Activated CD4-positive, alpha-beta T cell treated with anti-CD3 and anti-CD28 coated beads, Interleukin-2, amount 50 U/mL, for 4 hours (primary cell): ENCODE results near the gene AARSD1.
"Not testable (repeated sequence)": the region's sequence is repeated elsewhere in the genome, so short reads cannot be mapped to it uniquely, and the experiment has no call there.

ENCODE experiments used
- DNase-seq, 2 experiments: peaks; one replicate each; pipeline ENCODE4 v3.0.0-alpha.2; 2020

Gene AARSD1

DNA sequence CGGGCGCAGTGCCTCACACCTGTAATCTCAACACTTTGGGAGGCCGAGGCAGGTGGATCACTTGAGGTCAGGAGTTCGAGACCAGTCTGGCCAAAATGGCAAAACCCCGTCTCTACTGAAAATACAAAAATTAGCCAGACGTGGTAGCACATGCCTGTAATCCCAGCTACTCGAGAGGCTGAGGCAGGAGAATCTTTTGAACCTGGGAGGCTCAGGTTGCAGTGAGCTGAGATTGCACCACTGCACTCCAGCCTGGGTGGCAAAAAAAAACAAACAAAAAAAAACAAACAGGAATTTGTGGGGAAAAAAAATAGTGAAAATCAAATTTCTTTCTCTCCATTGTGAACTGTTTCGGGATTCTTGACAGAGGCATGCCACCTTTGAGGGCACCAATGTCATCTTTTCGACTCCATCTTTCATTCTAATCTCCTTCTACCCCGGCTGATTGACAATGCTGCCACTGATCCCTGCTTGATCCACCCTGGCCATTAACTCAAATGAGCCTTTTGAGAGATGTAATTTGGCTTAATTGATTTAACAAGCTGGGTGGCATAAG lies 44.7 kb downstream of the AARSD1 start:
- DNase-seq, result not testable (repeated sequence)

DNA sequence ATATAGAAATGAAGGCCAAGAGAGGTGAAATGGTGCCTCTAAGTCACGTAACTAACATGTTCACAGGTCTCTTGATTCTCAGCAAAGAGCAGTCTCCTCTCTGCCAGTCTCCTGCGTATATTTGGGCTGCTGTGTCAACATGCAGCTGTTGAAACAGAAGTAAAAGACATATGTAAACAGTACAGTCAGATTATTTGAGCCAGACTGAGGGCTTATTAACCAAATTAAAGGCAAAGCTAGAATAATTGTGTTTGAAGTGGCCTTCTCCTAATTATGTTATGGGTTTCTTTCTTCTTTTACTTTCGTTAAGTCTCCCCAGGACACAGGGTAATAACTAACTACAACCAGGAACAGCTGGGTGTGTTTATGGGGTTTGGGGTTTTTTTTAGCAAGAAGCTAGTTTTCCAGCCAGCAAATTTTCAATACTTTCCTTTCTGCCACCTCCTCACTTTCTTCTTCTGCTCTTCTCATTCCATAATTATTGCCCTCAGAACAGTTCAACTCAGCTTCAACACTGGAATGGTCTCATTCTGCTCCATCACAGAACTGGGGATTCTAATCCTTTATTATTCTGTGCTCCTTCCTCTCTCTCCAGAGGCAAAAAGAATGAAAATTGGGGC lies 45.2 kb downstream of the AARSD1 start:
- DNase-seq, result no peak

DNA sequence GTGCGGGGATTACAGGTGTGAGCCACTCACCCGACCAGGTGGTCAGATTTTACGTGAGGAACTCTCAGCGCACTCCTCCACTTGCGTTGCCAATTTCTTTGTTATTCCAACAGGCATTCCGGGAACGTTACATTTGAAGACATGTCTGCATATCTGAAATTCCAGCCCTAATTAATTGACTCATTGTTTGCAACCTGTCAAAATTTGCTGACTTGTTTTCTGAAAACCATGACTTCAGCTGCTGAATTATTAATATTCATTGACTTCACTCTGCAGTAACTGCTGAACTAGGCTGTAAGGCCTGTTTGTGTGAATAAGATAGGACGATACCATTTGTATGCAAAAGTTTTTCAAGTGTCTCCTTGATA lies 47.0 kb downstream of the AARSD1 start:
- no peak for DNase-seq

DNA sequence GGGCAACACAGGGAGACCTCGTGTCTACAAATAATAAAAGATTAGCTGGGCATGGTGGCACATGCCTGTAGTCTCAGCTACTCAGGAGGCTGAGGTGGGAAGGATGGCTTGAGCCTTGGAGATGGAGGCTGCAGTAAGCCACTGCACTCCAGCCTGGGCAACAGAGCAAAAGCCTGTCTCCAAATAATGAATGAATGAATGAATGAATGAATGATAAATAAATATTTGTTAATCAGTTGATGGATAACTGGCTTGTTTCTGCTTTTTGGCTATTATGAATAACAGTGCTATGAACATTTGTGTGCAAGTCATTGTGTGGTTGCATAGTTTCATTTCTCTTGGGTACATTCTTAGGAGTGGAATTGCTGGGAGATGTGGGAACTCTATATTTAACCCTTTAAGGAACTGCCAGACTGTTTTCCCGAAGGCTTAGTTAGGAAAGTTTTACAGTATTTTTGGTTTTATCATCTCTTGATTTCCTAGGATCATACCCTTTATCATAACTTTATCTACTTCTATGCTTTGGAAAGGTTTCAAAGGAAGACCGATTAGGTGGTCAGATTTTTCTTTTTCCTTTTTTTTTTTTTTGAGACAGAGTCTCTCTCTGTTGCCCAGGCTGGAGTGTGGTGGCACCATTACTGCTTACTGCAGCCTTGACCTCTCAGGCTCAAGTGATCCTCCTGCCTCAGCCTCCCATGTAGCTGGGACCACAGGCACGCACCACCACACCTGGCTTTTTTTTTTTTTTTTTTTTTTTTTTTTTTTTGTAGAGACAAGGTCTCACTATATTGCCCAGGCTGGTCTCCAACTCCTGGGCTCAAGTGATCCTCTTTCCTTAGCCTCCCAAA lies 47.6 kb downstream of the AARSD1 start:
- DNase-seq, result not testable (repeated sequence)

DNA sequence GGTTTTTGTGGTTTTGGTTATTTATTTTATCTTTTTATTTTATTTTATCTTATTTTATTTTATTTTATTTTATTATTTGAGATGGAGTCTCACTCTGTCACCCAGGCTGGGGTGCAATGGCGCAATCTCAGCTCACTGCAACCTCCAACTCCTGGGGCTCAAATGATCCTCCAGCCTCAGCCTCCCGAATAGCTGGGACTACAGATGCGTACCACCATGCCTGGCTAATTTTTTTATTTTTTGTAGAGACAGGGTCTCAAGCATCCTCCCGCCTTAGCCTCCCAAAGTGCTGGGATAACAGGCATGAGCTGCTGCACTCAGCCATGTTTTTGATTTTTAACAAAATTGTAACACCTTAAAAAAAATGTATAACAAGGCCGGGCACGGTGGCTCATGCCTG lies 49.0 kb downstream of the AARSD1 start:
- DNase-seq, result not testable (repeated sequence)

DNA sequence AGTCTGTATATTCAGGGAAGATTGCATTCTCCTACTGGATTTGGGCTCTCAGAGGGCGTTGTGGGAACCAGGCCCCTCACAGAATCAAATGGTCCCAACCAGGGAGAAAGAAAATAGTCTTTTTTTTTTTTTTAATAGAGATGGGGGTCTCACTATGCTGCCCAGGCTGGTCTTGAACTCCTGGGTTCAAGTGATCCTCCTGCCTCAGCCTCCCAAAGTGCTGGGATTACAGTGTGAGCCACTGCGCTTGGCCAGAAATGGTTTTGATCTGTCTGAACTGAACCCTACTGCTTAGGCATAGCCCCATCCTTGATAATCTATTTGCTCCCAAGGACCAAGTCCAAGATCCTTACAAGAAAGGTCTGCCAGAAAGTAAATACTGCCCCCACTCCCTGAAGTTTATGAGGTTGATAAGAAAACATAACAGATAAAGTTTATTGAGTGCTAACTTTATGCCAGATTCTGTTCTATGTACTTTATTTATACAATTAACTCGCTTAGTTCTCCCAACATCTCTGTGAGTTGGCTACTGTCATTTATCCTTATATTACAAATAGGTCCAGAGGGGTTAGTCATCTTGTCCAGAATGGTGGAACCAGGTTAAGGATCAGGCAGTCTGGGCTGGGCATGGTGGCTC lies 50.2 kb downstream of the AARSD1 start:
- no peak for DNase-seq

DNA sequence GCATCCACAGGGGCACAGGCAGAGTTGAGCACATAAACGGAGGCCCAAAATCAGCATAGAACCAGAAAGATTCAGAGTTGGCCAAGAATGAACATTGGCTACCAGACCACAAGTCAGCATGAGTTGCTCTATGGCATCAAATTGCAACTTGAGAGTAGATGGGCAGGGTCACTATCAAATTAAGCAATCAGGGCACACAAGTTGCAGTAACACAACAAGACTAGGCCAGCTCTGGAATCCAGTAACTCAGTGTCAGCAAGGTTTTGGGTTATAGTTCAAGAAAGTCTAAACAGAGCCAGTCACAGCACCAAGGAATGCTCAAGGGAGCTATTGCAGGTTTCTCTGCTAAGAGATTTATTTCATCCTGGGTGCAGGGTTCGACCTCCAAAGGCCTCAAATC lies 50.7 kb downstream of the AARSD1 start:
- no peak for DNase-seq

DNA sequence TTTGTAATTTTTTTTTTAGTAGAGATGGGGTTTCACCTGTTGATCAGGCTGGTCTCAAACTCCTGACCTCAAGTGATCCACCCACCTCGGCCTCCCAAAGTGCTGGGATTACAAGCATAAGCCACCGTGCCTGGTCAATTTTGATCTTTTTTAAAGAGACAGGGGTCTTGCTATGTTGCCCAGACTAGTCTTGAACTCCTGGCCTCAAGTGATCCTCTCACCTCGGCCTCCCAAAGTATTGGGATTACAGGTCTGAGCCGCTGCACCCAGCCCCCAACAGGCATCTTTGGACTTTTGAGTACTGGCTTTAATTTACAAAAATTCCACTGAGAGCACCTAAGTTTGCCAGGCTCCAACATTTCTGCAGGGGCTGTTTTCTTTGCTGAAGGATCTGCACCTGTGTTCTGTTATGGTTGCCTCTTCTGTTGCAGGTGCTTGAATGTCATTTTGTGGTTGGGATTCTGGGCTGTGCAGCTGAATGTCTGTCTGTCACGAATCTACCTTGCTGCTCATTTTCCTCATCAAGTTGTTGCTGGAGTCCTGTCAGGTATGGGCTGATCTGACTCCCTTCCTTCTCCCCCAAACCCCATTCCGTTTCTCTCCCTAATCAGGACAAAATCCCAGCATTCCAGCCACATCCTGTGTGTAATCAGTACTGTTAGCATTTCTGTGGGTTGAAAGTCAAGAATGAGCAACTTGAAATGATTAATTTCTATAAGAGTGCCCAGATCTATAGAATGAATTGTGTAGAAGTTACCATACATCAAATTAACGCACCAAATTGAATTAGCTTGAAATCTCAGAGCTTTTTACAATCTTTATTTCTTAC lies 55.2 kb downstream of the AARSD1 start:
- DNase-seq, result no peak

DNA sequence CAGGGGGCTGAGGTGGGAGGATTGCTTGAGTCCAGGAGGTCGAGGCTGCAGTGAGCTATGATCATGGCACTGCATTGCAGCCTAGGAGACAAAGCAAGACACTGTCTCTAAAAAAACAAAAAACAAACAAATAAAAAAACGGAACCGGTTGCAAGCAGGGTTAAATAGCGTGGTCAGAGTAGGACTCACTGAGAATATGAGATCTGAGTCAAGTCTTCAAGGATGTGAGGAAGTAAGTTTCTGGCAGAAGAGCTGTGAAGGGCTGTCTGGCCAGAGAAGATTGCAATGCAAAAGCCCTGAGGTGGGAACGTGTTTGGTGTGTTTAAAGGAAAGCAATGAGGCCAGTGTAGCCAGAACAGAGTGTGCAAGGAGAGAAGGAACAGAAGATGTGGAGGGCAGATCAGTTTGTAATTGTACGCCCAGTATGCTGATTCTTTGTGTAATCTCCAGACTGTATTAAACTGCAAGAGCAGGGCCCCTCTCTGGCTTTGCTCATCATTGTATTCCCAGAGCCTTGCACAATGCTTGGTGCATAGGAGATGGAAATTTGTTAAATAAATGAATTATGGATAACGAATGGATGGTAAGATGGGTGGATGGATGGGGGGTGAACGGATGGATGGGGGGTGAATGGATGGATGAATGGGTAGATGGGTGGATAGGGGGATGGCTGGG lies 57.3 kb downstream of the AARSD1 start:
- no peak for DNase-seq

DNA sequence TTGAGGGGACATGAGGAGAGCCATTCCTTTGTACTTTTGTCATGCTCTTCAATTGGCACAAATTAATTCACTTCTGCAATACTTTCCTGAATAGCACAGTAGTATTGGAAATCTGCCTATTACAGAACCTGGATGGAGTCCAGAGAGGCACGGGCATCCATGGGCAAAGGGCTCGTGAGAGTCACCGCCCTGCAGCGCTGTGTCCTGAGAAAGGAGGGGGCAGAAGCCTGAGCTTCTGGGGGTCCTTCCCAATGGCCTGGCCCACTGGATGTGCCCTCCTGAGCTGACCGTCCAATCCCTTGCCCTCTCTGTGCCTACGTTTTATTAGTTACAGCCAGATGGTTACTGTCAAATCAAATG lies 60.2 kb downstream of the AARSD1 start:
- DNase-seq, result no peak

DNA sequence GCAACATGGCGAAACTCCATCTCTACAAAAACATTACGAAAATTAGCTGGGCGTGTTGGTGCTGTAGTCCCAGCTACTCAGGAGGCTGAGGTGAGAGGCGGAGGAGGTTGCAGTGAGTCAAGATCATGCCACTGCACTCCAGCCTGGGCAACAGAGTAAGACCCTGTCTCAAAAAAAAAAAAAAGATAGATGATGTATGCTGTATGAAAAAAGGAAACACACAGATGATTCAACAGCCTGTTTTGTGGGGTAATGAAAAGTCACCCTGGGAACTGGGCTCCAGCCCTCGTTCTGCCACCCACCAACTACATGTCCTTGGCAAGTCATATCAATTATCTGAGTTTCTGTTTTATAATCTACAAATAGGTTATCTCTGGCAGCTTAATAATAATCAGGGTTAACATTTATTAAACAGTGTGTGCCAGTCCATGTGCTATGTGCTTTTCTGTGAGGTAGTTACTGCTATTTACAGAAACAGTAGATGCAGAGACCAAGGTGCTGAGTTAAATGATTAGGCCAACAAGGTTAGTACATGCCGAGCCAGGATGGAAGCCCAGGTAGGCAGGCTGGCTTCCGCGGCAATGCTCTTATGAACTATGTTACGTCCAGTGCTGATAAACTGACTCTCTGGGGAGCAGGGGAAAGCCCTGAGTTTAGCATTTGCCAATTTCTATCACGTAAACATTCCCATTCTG lies 62.6 kb downstream of the AARSD1 start:
- no peak for DNase-seq
